IPS-20b (cell line): ENCODE data around the gene NIT1.

ENCODE experiments used
- H3K27ac ChIP-seq: one replicate; pipeline ENCODE4 v1.5.1; 2013; ENCODE audit warnings: low read length
- H3K27me3 ChIP-seq: 2 replicates; pipeline ENCODE4 v1.6.1; 2013; ENCODE audit warnings: mild to moderate bottlenecking, low read length, inconsistent platforms; ENCODE audit not compliant: insufficient read depth
- H3K36me3 ChIP-seq: 2 replicates; pipeline ENCODE4 v1.6.1; 2013; ENCODE audit warnings: low read depth, mild to moderate bottlenecking, inconsistent platforms, low read length, moderate library complexity; ENCODE audit not compliant: insufficient read depth
- H3K4me1 ChIP-seq: 2 replicates; pipeline ENCODE4 v1.6.1; 2013; ENCODE audit warnings: mild to moderate bottlenecking, control low read depth, inconsistent platforms, low read length, moderate library complexity; ENCODE audit not compliant: insufficient read depth
- H3K4me3 ChIP-seq: 2 replicates; pipeline ENCODE4 v1.5.1; 2013; ENCODE audit warnings: mild to moderate bottlenecking, low read length, inconsistent platforms
- H3K9ac ChIP-seq: 2 replicates; pipeline ENCODE4 v1.6.1; 2013; ENCODE audit warnings: low read depth, mild to moderate bottlenecking, inconsistent platforms, low read length, moderate library complexity
- H3K9me3 ChIP-seq: 2 replicates; pipeline ENCODE4 v1.6.1; 2013; ENCODE audit warnings: mild to moderate bottlenecking, low read depth, low read length, inconsistent platforms; ENCODE audit not compliant: insufficient read depth

NIT1 gene

DNA sequence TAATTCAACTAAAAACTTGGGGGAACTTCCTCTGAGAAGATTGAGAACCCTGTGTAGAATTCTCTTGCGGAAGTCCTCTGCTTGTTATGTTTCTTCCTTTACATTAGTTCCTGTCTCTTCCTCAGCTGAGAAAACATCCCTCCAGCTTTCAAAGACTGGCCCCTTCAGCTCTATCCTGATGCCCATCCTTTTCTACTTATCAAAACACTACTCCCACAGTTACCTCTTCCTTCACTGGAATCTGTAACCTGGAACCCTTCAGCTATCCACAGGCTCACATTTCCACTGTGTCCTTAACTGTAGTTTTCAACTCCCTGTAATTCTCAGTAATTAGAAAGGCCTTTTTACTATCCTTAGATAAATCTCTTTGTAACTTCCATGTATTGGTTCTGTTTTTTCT, 20.5 kb downstream of the NIT1 start:
- Histone ChIP-seq H3K36me3 (peaks cover 5% of the 10 kb centered on the region; the same call in 1 of the 2 replicates), H3K27me3 (no peaks in the 10 kb centered on the region), H3K4me1 (no peaks in the 10 kb centered on the region), H3K9me3 (no peaks in the 10 kb centered on the region), H3K9ac (no peak overlapping the region), H3K27ac (no peak overlapping the region), H3K4me3 (no peak overlapping the region)

- no peak overlapping the region for H3K9ac ChIP-seq
- H3K36me3 ChIP-seq, result peaks cover 5% of the 10 kb centered on the region; the same call in 1 of the 2 replicates
- no peak overlapping the region for H3K27ac ChIP-seq
- no peaks in the 10 kb centered on the region for H3K9me3 ChIP-seq
- H3K27me3 ChIP-seq, result no peaks in the 10 kb centered on the region
- no peak overlapping the region for H3K4me3 ChIP-seq
- no peaks in the 10 kb centered on the region for H3K4me1 ChIP-seq
Observed at GRCh38 chr1:161139766-161140165, 21.9 kb downstream of the NIT1 start.

- Histone ChIP-seq H3K27ac (no peak overlapping the region), H3K9ac (no peak overlapping the region), H3K9me3 (no peaks in the 10 kb centered on the region), H3K4me1 (no peaks in the 10 kb centered on the region), H3K4me3 (no peak overlapping the region), H3K36me3 (peaks cover 5% of the 10 kb centered on the region; the same call in 1 of the 2 replicates), H3K27me3 (no peaks in the 10 kb centered on the region)
Observed at GRCh38 chr1:161140755-161141400, 23.0 kb downstream of the NIT1 start.

- Histone ChIP-seq H3K4me3 (no peak overlapping the region), H3K36me3 (no peaks in the 10 kb centered on the region), H3K27me3 (no peaks in the 10 kb centered on the region), H3K27ac (no peak overlapping the region), H3K9ac (no peak overlapping the region), H3K9me3 (no peaks in the 10 kb centered on the region), H3K4me1 (no peaks in the 10 kb centered on the region)
Observed at GRCh38 chr1:161145832-161146231, 27.9 kb downstream of the NIT1 start.

DNA sequence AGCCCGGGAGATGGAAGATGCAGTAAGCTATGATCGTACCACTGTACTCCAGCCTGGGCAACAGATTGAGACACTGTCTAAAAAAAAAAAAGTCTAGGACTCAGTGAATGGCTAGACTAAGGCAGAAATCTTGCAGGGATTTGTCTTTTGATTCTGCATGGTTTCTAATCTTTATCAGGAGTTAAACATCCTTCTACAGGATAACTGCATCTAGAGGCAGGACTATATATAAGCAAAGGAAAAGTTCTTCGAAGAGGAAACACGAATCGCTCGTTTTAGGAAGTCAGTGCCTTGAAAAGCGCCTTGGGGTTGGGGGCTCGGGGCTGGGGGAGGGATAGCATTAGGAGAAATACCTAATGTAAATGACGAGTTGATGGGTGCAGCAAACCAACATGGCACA, 35.3 kb downstream of the NIT1 start:
- Histone ChIP-seq H3K9ac (peak overlapping the region; percentile 99; the same call in 1 of the 2 replicates), H3K9me3 (no peaks in the 10 kb centered on the region), H3K36me3 (peaks cover 15% of the 10 kb centered on the region), H3K27ac (peak overlapping the region; percentile 84), H3K4me3 (peak overlapping the region; percentile 87), H3K4me1 (no peaks in the 10 kb centered on the region), H3K27me3 (no peaks in the 10 kb centered on the region)

DNA sequence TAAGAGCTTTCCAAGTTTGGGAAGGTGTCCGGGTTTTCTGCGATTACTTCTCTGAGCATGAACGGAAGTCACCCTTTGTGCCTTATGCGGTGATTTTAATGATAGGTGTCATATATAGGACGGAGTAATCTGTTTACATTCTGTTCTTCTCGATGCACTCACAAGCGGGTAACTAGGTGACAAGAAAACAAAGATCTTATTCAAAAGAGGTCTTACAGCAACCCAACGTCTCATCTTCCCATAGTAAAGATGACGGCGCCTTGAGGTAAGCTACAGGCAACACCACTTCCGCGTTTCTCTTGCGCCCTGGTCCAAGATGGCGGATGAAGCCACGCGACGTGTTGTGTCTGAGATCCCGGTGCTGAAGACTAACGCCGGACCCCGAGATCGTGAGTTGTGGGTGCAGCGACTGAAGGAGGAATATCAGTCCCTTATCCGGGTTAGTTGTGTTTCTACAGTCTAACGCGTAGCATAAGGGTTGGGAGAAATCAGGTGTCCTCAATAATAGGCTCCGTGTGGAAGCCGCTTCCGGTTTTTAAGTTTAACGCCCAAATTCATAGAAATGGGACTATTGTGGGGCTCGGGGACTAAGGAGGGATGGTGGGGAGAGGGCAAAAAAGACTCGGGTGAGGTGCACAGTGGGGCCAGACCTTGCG, 35.9 kb downstream of the NIT1 start, which contains the start of gene UFC1:
UFC1 (plus strand) TSS at position 297 of the 656 bp plus-strand sequence; CDS start at position 317, 20 bp downstream.
- Histone ChIP-seq H3K4me3 (peak within 1 kb of the TSS; percentile 87), H3K9ac (peak within 1 kb of the TSS; percentile 99), H3K27me3 (no peaks in the 10 kb centered on the region), H3K9me3 (no peaks in the 10 kb centered on the region), H3K36me3 (peaks cover 20% of the 10 kb centered on the region), H3K27ac (peak within 1 kb of the TSS; percentile 84), H3K4me1 (no peaks in the 10 kb centered on the region)

- no peak overlapping the region for H3K9ac ChIP-seq
- no peak overlapping the region for H3K27ac ChIP-seq
- H3K9me3 ChIP-seq, result no peaks in the 10 kb centered on the region
- no peaks in the 10 kb centered on the region for H3K27me3 ChIP-seq
- H3K4me1 ChIP-seq, result no peaks in the 10 kb centered on the region
- H3K36me3 ChIP-seq, result peaks cover 32% of the 10 kb centered on the region
- H3K4me3 ChIP-seq, result no peak overlapping the region
Observed at GRCh38 chr1:161157867-161158266, 40.0 kb downstream of the NIT1 start.

GRCh38 chr1:161158316-161159010, 40.6 kb downstream of the NIT1 start:
- peak overlapping the region; percentile 78; the same call in 1 of the 2 replicates for H3K9ac ChIP-seq
- H3K36me3 ChIP-seq, result peaks cover 38% of the 10 kb centered on the region
- H3K27me3 ChIP-seq, result no peaks in the 10 kb centered on the region
- no peaks in the 10 kb centered on the region for H3K4me1 ChIP-seq
- no peaks in the 10 kb centered on the region for H3K9me3 ChIP-seq
- peak overlapping the region; percentile 85 for H3K4me3 ChIP-seq
- no peak overlapping the region for H3K27ac ChIP-seq

DNA sequence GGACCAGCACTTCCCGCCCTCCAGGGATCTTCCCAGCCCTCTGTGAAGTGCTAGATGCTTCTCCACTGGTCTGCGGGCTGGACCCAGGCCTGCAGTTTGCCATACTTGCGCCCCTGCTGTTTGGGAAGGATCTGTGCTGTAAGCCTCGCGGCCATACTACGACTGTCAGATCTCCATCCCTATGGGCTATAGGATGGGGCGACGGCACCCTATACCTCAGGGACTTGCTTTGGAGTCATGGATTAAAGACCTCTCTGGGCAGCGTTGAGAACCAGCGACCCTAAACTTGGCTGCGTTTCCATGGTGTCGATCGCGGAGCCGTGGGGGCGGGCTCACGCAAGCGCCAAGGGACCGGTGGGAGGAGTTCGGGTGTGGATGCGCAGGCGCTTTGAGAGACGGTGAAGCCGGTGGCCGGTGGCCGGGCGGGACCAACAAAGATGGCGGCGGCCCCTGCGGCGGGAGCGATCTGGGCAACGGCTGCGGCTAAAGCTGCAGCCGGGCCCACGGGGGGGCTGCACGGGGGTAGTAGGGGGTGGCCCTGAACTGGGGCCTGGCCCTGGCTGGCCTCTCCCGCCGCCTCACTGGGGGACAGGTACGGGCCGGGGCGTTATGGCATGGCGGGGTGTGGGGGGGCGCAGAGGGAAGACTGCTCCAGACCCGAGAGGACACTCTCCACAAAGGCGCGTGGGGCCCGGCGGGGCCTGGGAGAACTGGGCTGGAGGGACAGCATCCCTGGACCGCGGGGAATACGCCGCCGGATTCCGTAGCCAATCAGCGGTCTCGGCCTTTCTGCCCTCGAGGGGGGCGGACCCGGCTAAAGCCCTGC, 41.4 kb downstream of the NIT1 start, which contains the start of gene USP21:
USP21 (plus strand) TSS at position 414 of the 826 bp plus-strand sequence. CDS start 1,141 bp downstream, outside the sequence.
- Histone ChIP-seq H3K36me3 (peaks cover 47% of the 10 kb centered on the region), H3K9ac (peak within 1 kb of the TSS; percentile 78), H3K4me3 (peak within 1 kb of the TSS; percentile 85), H3K9me3 (no peaks in the 10 kb centered on the region), H3K27ac (peak within 1 kb of the TSS; percentile 35), H3K4me1 (no peaks in the 10 kb centered on the region), H3K27me3 (no peaks in the 10 kb centered on the region)

DNA sequence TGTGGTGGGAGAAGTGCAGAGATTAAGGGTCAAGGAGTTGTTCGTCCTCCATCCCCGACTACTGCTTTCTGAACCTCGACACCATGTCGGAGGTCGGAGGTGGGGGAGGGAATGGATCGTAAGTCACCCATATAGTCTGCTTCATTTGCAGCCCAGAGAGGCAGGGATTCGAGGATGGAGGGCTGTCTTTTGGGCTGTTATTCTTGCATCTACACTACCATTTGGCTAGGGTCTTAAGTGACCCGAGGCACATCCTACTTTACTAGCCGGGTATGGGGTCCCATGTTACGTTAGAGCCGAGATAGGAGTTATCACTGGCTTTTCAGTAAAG, 42.0 kb downstream of the NIT1 start:
- no peaks in the 10 kb centered on the region for H3K9me3 ChIP-seq
- H3K27me3 ChIP-seq, result no peaks in the 10 kb centered on the region
- H3K9ac ChIP-seq, result peak overlapping the region; percentile 78
- H3K36me3 ChIP-seq, result peaks cover 52% of the 10 kb centered on the region
- peak overlapping the region; percentile 35 for H3K27ac ChIP-seq
- H3K4me1 ChIP-seq, result no peaks in the 10 kb centered on the region
- peak overlapping the region; percentile 85 for H3K4me3 ChIP-seq

DNA sequence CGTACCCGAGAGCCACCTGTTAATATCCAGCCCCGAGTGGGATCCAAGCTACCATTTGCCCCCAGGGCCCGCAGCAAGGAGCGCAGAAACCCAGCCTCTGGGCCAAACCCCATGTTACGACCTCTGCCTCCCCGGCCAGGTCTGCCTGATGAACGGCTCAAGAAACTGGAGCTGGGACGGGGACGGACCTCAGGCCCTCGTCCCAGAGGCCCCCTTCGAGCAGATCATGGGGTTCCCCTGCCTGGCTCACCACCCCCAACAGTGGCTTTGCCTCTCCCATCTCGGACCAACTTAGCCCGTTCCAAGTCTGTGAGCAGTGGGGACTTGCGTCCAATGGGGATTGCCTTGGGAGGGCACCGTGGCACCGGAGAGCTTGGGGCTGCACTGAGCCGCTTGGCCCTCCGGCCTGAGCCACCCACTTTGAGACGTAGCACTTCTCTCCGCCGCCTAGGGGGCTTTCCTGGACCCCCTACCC, 42.8 kb downstream of the NIT1 start:
- peaks cover 56% of the 10 kb centered on the region for H3K36me3 ChIP-seq
- no peaks in the 10 kb centered on the region for H3K27me3 ChIP-seq
- peak overlapping the region; percentile 85 for H3K4me3 ChIP-seq
- no peaks in the 10 kb centered on the region for H3K9me3 ChIP-seq
- H3K4me1 ChIP-seq, result no peaks in the 10 kb centered on the region
- no peak overlapping the region for H3K27ac ChIP-seq
- H3K9ac ChIP-seq, result no peak overlapping the region
